ENCODE data around the gene SRP68.

Gene SRP68

GRCh38 chr17:76076765-76077583 lies 4.7 kb upstream of the SRP68 start:
- DNase-seq (ENCODE audit: low read depth in 1 of 2, low spot score in 1 of 2), result peak in 1 of 2 experiments; percentile 49
- Histone ChIP-seq H3K27me3 (ENCODE audit: insufficient read depth, poor library complexity, severe bottlenecking) (peaks cover 57% of the 10 kb centered on the region), H3K27ac (replicated peaks) (no peak overlapping the region), H3K4me3 (replicated peaks; ENCODE audit: insufficient read depth, low read length) (no peak overlapping the region)
- peak; percentile 72; the same call in 1 of the 2 replicates for TF ChIP-seq SPI1 (IDR thresholded peaks at IDR 0.05; ENCODE audit: borderline replicate concordance, low read depth)
- TF ChIP-seq REST (IDR thresholded peaks at IDR 0.05; ENCODE audit: insufficient replicate concordance, low read depth), result no peak
- TF ChIP-seq GABPA (IDR thresholded peaks at IDR 0.05; ENCODE audit: low read depth), result no peak
- no peak for TF ChIP-seq POLR2AphosphoS5 (IDR thresholded peaks at IDR 0.05; ENCODE audit: low read depth)

GRCh38 chr17:76076146-76076764 lies 3.9 kb upstream of the SRP68 start:
- no peak for DNase-seq (ENCODE audit: low read depth in 1 of 2, low spot score in 1 of 2)

More at GRCh38 chr17:76076146-76076764, 3.9 kb upstream of the SRP68 start:
- H3K27ac ChIP-seq (replicated peaks), result no peak overlapping the region
- no peak overlapping the region for H3K4me3 ChIP-seq (replicated peaks; ENCODE audit: insufficient read depth, low read length)
- H3K27me3 ChIP-seq (ENCODE audit: insufficient read depth, poor library complexity, severe bottlenecking), result peaks cover 57% of the 10 kb centered on the region
- TF ChIP-seq CTCF (IDR thresholded peaks at IDR 0.05; ENCODE audit: insufficient read depth, low read length) (no peak), GABPA (IDR thresholded peaks at IDR 0.05; ENCODE audit: low read depth) (no peak), SPI1 (IDR thresholded peaks at IDR 0.05; ENCODE audit: borderline replicate concordance, low read depth) (no peak), REST (IDR thresholded peaks at IDR 0.05; ENCODE audit: insufficient replicate concordance, low read depth) (no peak), POLR2AphosphoS5 (IDR thresholded peaks at IDR 0.05; ENCODE audit: low read depth) (no peak)
